Measurements from ENCODE around the gene JADE2. TPM values are rescaled to one million over a fixed set of nuclear protein-coding genes. Genes with fewer than 3 reads are reported as not detected.
A peak's percentile ranks its signal among the peaks of the same experiment; 100 is the strongest.
"Not testable (repeated sequence)": the region's sequence is repeated elsewhere in the genome, so short reads cannot be mapped to it uniquely, and the experiment has no call there.

Gene JADE2
- total RNA-seq, 1 donor from 2014 or later = 25.7 TPM

GRCh38 chr5:134577796-134578577 is 52.5 kb downstream of the JADE2 start:
- intact Hi-C loops (cut with DNase I) = loop anchor here (1.0 to 5.0 kb wide), 2 partner anchors 51 to 206 kb away; partner anchors contain the start of gene UBE2B
- DNase-seq (ENCODE audit: low spot score) = peak; percentile 86

DNA sequence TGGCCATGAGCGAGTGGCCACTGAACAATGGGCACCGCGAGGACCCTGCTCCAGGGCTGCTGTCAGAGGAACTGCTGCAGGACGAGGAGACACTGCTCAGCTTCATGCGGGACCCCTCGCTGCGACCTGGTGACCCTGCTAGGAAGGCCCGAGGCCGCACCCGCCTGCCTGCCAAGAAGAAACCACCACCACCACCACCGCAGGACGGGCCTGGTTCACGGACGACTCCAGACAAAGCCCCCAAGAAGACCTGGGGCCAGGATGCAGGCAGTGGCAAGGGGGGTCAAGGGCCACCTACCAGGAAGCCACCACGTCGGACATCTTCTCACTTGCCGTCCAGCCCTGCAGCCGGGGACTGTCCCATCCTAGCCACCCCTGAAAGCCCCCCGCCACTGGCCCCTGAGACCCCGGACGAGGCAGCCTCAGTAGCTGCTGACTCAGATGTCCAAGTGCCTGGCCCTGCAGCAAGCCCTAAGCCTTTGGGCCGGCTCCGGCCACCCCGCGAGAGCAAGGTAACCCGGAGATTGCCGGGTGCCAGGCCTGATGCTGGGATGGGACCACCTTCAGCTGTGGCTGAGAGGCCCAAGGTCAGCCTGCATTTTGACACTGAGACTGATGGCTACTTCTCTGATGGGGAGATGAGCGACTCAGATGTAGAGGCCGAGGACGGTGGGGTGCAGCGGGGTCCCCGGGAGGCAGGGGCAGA is 53.3 kb downstream of the JADE2 start:
- peak; percentile 70 for DNase-seq (ENCODE audit: low spot score)
- intact Hi-C loops (cut with DNase I) = loop anchor here (5.0 kb wide), 1 partner anchor 206 kb away; the partner anchor contains the start of gene UBE2B

DNA sequence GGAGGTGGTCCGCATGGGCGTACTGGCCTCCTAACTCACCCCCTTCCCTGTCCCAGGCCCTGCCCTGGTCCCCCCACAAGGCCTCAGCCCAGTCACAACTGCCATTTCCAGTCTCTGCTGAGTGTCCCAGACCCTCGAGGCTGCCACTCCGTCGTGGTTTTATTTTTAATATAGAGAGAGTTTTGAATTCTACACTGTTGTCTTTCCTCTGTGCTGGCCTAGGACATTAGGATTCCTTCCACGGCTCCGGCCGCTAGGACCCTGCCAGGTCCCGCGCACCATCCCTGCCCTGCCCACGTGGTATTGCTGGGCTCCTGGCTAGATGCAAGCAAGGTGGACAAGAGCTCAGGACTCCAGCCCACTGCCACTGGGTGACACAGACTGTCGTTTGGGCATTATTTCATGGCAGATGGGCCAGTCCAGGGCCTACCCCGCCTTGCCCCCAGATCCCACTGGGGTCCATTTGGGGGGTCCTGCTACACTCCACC is 53.9 kb downstream of the JADE2 start:
- peak; percentile 36 for DNase-seq (ENCODE audit: low spot score)
- intact Hi-C loops (cut with DNase I) = loop anchor here (5.0 kb wide), 1 partner anchor 207 kb away; the partner anchor contains the start of gene UBE2B

- intact Hi-C loops (cut with DNase I) = loop anchor here (2.0 to 10.0 kb wide), 2 partner anchors 167 to 405 kb away; partner anchors contain the start of gene SKP1
- DNase-seq (ENCODE audit: low spot score) = peak; percentile 44
Measured at GRCh38 chr5:134580001-134580460, 54.6 kb downstream of the JADE2 start.

GRCh38 chr5:134581241-134581981 is 55.9 kb downstream of the JADE2 start:
- peak; percentile 72 for DNase-seq (ENCODE audit: low spot score)
- intact Hi-C loops (cut with DNase I) = loop anchor here (2.0 to 10.0 kb wide), 2 partner anchors 169 to 407 kb away; partner anchors contain the start of gene SKP1

- DNase-seq (ENCODE audit: low spot score) = peak; percentile 49
- intact Hi-C loops (cut with DNase I) = loop anchor here (10.0 kb wide), 1 partner anchor 407 kb away; the partner anchor contains the start of gene SKP1
Measured at GRCh38 chr5:134582281-134582680, 56.8 kb downstream of the JADE2 start.

DNA sequence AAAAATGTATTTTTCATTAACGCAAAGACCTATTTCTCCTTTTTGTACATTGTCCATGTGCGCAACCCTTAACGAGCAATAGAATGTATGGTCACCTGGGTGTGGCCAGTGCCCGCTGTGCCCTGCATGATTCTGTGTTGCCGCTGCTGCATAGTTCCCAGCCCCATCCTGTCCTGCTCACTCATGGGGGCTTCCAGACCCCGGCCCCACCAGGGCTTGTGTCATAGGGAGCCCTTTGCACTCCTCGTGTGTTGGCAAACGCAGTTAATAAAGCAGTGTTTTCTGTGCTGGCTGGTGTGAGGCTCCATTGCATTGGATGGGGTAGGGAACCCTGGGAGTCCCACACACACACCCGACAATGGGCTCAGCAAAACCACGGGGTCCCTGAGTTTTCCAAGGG is 57.5 kb downstream of the JADE2 start:
- intact Hi-C loops (cut with DNase I) = loop anchor here (10.0 kb wide), 1 partner anchor 408 kb away; the partner anchor contains the start of gene SKP1
- DNase-seq (ENCODE audit: low spot score) = peak; percentile 61

DNA sequence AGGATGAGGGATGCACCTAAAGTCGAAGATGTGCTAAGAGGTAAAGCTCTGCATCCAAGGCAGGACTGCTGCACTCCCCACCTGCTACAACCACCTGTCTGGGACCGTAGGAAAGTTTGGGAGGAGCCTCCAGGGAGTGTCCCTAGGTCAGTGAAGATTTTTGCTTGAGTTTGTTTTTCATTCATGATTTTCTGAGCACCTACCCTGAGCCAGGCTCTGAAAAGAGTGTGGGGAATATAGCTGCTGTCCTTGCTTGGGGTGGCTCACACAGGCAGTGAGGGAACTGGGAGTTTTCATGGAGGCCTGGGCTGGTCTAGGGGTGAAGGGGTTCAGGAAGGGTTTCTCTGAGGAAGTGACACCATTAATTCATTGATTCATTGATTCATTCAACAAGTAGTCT is 58.3 kb downstream of the JADE2 start:
- intact Hi-C loops (cut with DNase I) = loop anchor here (10.0 kb wide), 1 partner anchor 409 kb away; the partner anchor contains the start of gene SKP1
- peak; percentile 59 for DNase-seq (ENCODE audit: low spot score)

DNA sequence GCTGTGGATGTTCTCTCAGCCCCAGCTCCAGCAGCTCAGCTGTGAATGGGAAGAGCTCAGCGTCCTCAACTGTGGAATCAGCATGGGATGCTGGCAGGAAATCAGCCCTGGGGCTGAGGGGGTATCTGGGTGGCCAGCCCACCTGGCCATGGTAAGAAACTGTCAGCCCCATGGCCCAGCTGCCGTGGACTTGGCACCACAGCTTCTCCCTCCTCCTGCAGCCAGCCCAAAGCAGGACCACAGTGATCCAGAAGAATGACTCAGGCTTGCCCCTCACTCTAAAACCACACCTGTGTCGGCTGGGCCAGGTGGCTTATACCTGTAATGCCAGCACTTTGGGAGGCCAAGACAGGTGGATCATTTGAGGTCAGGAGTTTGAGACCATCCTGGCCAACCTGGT is 59.2 kb downstream of the JADE2 start:
- DNase-seq (ENCODE audit: low spot score) = peak; percentile 39
- intact Hi-C loops (cut with DNase I) = loop anchor here (10.0 kb wide), 1 partner anchor 410 kb away; the partner anchor contains the start of gene SKP1

DNA sequence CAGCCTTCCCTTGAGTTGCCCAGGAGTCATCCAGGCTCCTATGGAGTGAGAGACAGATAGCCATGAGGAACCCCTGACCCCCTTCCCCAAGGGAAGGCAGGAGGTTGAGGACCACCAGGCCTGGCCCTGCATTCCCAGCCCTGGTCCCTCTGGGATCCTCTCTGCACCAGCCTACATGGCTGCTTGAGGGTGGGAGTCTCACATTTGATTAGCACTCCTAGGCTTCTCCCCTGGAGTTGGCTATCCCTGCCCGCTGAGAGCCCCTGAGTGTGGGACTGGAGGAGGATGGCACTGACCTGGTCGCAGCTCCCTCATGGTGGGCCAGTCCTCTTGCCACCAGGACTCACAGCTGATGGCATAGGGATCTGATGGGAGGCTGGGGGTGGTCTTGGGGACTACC is 60.5 kb downstream of the JADE2 start:
- peak; percentile 61 for DNase-seq (ENCODE audit: low spot score)
- intact Hi-C loops (cut with DNase I) = loop anchor here (2.0 to 10.0 kb wide), 2 partner anchors 283 to 411 kb away; partner anchors contain the start of gene SKP1

DNA sequence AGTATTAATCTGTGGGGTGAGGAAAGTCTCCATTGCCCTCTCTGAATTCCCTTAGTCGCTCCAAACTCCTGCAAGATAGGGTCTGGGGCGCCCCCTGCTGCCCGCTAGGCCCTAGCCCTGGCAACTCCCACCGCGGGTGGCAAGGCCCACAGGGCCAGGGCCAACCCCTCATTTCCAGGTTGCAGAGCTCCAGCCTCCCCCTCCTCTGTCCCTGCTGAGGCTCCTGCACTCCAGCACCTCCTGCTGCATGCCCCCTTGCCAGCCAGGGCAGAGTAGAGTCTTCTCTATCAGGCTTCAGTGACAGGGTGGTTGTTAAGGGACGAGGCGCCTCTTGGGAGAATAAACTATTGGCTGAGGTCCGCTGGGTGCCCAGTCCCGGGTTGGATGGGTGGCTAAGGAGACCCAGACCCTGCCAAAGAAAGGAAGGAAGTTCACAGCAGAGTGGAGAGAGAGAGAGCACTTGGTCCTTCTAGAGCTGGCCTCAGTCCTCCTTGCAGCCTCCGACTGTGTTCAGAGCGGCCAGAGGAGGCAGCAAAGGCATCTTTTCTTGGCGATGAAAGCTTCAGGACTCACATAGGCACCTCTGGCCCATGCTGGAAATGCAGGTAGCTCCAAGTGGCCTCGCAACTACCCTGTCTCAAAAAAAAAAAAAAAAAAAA is 61.5 kb downstream of the JADE2 start:
- DNase-seq (ENCODE audit: low spot score) = peak; percentile 91
- intact Hi-C loops (cut with DNase I) = loop anchor here (2.0 to 10.0 kb wide), 2 partner anchors 284 to 412 kb away; partner anchors contain the start of gene SKP1

GRCh38 chr5:134590992-134591659 is 65.7 kb downstream of the JADE2 start:
- intact Hi-C loops (cut with DNase I) = no loop called here
- DNase-seq (ENCODE audit: low spot score) = peak; percentile 59

GRCh38 chr5:134592141-134592746 is 66.8 kb downstream of the JADE2 start:
- DNase-seq (ENCODE audit: low spot score) = peak; percentile 50
- intact Hi-C loops (cut with DNase I) = no loop called here

DNA sequence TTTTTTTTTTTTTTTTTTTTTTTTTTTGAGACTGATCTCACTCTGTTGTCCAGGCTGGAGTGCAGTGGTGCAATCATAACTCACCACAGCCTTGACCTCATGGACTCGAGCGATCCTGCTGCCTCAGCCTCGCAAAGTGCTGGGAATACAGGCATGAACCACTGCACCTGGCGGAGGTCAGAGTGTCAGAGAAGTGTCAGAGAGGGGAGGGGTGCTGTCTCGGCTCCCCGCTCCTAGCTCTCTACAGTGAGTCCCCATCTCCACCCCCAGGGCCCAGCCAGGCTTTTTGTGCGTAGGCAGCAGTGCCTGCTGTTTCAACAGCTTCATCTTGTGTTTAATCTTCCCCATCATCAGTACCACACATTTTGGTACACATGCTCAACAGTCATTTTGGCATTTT is 68.9 kb downstream of the JADE2 start:
- intact Hi-C loops (cut with DNase I) = no loop called here
- DNase-seq (ENCODE audit: low spot score) = no peak

DNA sequence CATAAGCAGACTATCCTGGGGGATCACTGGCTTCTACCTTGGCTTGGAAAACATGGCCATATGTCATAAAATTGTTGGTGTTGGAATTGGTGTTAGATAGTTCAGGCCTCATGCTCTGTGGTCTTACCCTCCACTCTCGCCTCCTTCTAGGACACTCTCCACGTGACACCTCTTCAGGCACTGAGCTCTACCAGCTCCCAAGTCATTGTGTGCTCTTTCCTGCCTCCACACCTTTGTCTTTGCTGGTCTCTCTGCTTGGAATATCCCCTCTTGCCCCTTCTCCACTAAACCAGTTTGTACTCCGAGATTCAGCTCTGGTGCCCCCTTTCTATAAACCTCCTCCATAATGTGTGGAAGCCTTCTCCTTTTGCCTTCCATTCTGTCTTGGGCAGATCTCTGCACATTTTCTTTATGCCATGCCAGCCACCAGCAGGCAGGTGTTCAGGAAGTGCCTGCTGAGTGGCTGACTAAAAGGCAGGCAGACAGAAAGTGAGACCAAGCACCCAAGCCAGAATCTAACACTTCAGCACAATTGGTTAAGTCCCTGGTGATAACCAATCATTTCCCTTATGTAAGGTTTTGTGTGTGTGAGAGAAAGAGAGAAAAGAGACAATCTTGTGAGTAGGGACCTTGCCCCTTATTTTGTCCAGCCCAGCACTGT is 69.5 kb downstream of the JADE2 start:
- intact Hi-C loops (cut with DNase I) = no loop called here
- DNase-seq (ENCODE audit: low spot score) = no peak

- DNase-seq (ENCODE audit: low spot score) = no peak
- intact Hi-C loops (cut with DNase I) = no loop called here
Measured at GRCh38 chr5:134595458-134595838, 70.0 kb downstream of the JADE2 start.

DNA sequence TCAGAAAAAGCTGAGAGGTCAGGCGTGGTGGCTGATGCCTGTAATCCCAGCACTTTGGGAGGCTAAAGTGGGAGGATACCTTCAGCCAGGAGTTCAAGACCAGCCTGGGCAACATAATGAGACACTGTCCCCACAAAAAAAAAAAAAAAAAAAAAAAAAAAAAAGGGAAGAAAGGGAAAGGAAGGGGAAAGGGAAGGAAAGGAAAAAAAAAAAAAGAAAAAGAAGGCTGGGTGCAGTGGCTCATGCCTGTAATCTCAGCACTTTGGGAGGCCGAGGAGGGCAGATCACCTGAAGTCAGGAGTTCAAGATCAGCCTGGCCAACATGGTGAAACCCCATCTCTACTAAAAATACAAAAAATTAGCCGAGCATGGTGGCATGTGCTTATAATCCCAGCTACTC is 74.3 kb downstream of the JADE2 start:
- DNase-seq (ENCODE audit: low spot score); intact Hi-C loops (cut with DNase I): not testable (repeated sequence)
